T-cell (primary cell): ENCODE data around the gene SPSB4. TPM values are rescaled to one million over a fixed set of nuclear protein-coding genes. Genes with fewer than 3 reads are reported as not detected.

Experiments used
- ATAC-seq, 4 experiments: fragments of 200-7000 bp in 3 of 4; fragments of 150-1000 bp in 1 of 4; cut with Tn5 transposase; replicated peaks in 1 of 4; 1 replicate in 3 of 4; 2 replicates in 1 of 4; pipeline ENCODE4 v1.10.0; 2021; ENCODE audit warnings: moderate library complexity in 3 of 4, mild to moderate bottlenecking in 2 of 4, moderate number of reproducible peaks in 1 of 4
- CTCF ChIA-PET, 2 donors: fragments of 300-600 bp; sonication (Branson Sonifier 250); formaldehyde crosslinking; loops; one replicate each; lab custom pipeline; 2022; ENCODE audit warnings: antibody characterized with exemption in 2 of 2; lab: Charles Lee
- POLR2A ChIA-PET, 2 donors: fragments of 300-600 bp; sonication (Branson Sonifier 250); formaldehyde crosslinking; loops; one replicate each; lab custom pipeline; 2022; ENCODE audit warnings: antibody characterized with exemption in 2 of 2; lab: Charles Lee
- DNase-seq, 35 experiments: peaks; one replicate each; pipeline versions ENCODE4 v3.0.0 to v3.0.0-alpha.2; 2013 to 2023
- H3K27ac ChIP-seq: one replicate; pipeline ENCODE4 v1.5.1; 2013; ENCODE audit warnings: low read length
- H3K27me3 ChIP-seq, 2 experiments: replicated peaks in 1 of 2; 1 replicate in 1 of 2; 2 replicates in 1 of 2; pipeline versions ENCODE4 v1.6.1 to v1.7.0; 2013; ENCODE audit warnings: low read length in 1 of 2, mixed read lengths in 1 of 2; ENCODE audit not compliant: control insufficient read depth in 2 of 2, insufficient read depth in 2 of 2; ENCODE audit errors: extremely low read depth in 1 of 2
- H3K36me3 ChIP-seq, 2 donors: 1 replicate in 1 of 2; 2 replicates in 1 of 2; pipeline versions ENCODE4 v1.6.1 to v1.7.0; 2013; ENCODE audit warnings: low read length in 1 of 2; ENCODE audit not compliant: control insufficient read depth in 2 of 2, insufficient read depth in 1 of 2; ENCODE audit errors: extremely low read depth in 1 of 2
- H3K4me1 ChIP-seq, 2 experiments: 1 replicate in 1 of 2; 2 replicates in 1 of 2; pipeline versions ENCODE4 v1.6.1 to v1.7.0; 2013; ENCODE audit warnings: low read length in 2 of 2, mixed read lengths in 1 of 2; ENCODE audit not compliant: insufficient read depth in 2 of 2, control insufficient read depth in 1 of 2; ENCODE audit errors: extremely low read depth in 1 of 2
- H3K4me3 ChIP-seq, 2 donors: 1 replicate in 1 of 2; 2 replicates in 1 of 2; pipeline versions ENCODE4 v1.5.1 to v1.7.0; 2013; ENCODE audit warnings: mild to moderate bottlenecking in 2 of 2, low read length in 1 of 2, moderate library complexity in 1 of 2; ENCODE audit not compliant: control insufficient read depth in 1 of 2; ENCODE audit errors: extremely low read depth in 1 of 2
- H3K9me3 ChIP-seq: 2 replicates; pipeline ENCODE4 v1.7.0; 2013
- H3K27ac Mint-ChIP-seq, 2 donors: one replicate each; pipeline ENCODE4 v1.8.0; 2020 to 2021; ENCODE audit warnings: mild to moderate bottlenecking in 2 of 2, mixed read lengths in 2 of 2
- H3K27me3 Mint-ChIP-seq, 2 donors: one replicate each; pipeline ENCODE4 v1.8.0; 2021 to 2022; ENCODE audit warnings: mixed read lengths in 2 of 2
- H3K36me3 Mint-ChIP-seq: one replicate; pipeline ENCODE4 v1.8.0; 2021; ENCODE audit warnings: mixed read lengths
- H3K4me1 Mint-ChIP-seq, 3 donors: one replicate each; pipeline ENCODE4 v1.8.0; 2020 to 2022; ENCODE audit warnings: mixed read lengths in 3 of 3, mild to moderate bottlenecking in 1 of 3
- H3K4me3 Mint-ChIP-seq, 3 donors: one replicate each; pipeline ENCODE4 v1.8.0; 2020 to 2022; ENCODE audit warnings: mild to moderate bottlenecking in 3 of 3, mixed read lengths in 3 of 3, moderate library complexity in 3 of 3
- H3K9me3 Mint-ChIP-seq, 3 donors: one replicate each; pipeline ENCODE4 v1.8.0; 2020 to 2022; ENCODE audit warnings: mixed read lengths in 3 of 3
- WGBS: methylation state at CpG from one replicate; pipeline ENCODE4 v1.1.5; 2013; ENCODE audit warnings: missing lambda C conversion rate; ENCODE audit not compliant: insufficient coverage; 5-methylcytosine and 5-hydroxymethylcytosine counted together
- total RNA-seq, 35 experiments: library from RNA in 6 of 35; stranded (reverse) in 6 of 35; fragments of 120-200 nt in 1 of 35; gene quantifications; one replicate each; pipeline versions ENCODE4 v1.2.1 to v1.2.4 and lab custom pipeline; 2013 to 2026

SPSB4 gene
- total RNA-seq, 5 donors from 2014 or later (not counting 1 experiment from before 2014, with no cell fraction given): not detected

DNA sequence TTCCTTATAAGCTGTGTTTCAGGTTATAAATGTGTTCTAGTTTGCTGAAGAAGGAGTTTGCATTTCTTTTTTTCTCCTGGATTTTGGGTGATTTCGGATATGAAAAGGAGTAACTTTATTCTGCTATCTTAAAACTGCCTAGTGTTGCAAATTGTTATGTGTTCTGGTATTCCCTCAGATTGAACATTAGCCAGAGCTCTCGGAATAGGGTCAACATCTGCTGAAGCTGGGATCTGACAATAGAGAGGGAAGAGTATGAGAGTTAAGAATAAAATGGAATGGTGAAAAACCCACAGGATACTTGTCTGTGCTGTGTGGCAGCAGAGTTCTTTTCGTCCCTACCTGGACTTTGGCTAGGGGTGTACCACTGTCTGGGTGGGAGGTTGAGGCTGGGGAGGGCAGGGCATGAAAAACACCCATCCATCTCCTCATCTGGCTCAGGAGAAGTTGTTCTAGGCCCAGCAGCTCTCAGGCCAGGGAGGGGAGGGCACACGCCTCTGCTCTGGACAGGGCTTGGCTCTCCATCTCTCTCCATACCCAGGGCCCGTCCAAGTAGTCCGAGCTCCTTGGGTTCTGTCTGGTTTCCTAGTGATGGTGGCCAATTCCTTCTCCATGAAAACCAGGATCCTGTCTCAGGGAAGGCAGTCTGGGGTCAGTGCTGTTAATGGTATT lies 13.2 kb downstream of the SPSB4 start:
- Mint-ChIP-seq H3K9me3 (peaks cover 0 to 5% (median 4%) of the 10 kb centered on the region in 3 donors), H3K27ac (no peak overlapping the region), H3K27me3 (peaks cover 0 to 3% of the 10 kb centered on the region in 2 donors), H3K4me1 (peaks cover 0 to 6% (median 3%) of the 10 kb centered on the region in 3 donors), H3K36me3 (no peaks in the 10 kb centered on the region), H3K4me3 (no peak overlapping the region)
- no peak overlapping the region for H3K4me3 ChIP-seq
- no peak for DNase-seq
- no peaks in the 10 kb centered on the region for H3K9me3 ChIP-seq
- H3K27me3 ChIP-seq: no peaks in the 10 kb centered on the region
- ChIA-PET POLR2A (no interaction called here), CTCF (no interaction called here)
- 100% methylated on average over 1 of the region's 6 CpGs for WGBS
- no peak overlapping the region for H3K27ac ChIP-seq
- ATAC-seq: no peak
- H3K36me3 ChIP-seq: no peaks in the 10 kb centered on the region
- H3K4me1 ChIP-seq: peaks cover 0 to 6% of the 10 kb centered on the region in 2 experiments

DNA sequence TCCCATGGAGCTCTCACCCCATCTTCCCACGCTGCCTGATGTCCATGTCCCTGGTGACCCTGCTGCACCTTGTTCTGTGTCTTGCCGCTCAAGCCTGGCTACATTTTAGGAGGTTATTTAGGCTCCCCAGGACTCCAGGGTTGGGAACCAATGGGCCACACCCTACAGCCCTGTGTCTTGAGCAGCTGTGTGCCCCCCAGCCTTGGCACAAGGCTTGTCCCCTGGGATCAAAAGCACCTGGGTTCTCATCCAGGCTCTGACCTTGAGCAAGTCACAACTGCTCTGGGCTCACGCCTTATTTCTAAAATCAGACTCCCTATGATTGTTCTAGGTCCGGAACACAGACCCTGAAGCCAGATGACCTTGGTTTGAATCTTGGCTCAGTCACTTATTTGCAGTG lies 14.1 kb downstream of the SPSB4 start:
- no peak for DNase-seq
- POLR2A ChIA-PET: no interaction called here
- no peak overlapping the region for H3K27ac Mint-ChIP-seq

DNA sequence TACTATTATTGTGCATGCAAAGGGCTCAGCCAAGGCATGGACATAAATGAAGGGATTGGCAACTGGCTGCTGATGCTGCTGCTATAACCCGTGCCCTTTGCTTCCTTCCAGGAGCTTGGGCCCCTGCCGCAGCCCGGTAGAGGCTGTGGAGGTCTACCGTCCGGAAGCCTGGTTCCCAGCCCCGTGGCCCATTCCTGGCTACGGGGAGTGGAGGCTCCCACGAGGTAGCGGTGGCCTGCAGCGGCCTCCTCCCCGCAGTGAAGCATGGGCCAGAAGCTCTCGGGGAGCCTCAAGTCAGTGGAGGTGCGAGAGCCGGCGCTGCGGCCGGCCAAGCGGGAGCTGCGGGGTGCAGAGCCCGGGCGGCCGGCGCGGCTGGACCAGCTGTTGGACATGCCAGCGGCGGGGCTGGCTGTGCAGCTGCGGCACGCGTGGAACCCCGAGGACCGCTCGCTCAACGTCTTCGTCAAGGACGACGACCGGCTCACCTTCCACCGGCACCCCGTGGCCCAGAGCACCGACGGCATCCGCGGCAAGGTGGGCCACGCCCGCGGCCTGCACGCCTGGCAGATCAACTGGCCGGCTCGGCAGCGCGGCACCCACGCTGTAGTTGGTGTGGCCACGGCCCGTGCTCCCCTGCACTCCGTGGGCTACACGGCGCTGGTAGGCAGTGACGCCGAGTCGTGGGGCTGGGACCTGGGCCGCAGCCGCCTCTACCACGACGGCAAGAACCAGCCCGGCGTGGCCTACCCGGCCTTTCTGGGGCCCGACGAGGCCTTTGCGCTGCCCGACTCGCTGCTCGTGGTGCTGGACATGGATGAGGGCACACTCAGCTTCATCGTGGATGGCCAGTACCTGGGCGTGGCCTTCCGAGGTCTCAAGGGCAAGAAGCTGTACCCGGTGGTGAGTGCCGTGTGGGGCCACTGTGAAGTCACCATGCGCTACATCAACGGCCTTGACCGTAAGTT lies 15.0 kb downstream of the SPSB4 start:
- Mint-ChIP-seq H3K9me3 (peaks cover 0 to 5% (median 4%) of the 10 kb centered on the region in 3 donors), H3K36me3 (no peaks in the 10 kb centered on the region), H3K27ac (no peak overlapping the region), H3K4me3 (no peak overlapping the region), H3K27me3 (peaks cover 0 to 3% of the 10 kb centered on the region in 2 donors), H3K4me1 (peaks cover 0 to 6% (median 3%) of the 10 kb centered on the region in 3 donors)
- CTCF ChIA-PET: no interaction called here
- Histone ChIP-seq H3K27ac (no peak overlapping the region), H3K9me3 (no peaks in the 10 kb centered on the region), H3K4me1 (peaks cover 0 to 6% of the 10 kb centered on the region in 2 experiments), H3K36me3 (no peaks in the 10 kb centered on the region), H3K4me3 (no peak overlapping the region), H3K27me3 (no peaks in the 10 kb centered on the region)
- WGBS: 96% methylated on average over 75 of the region's 81 CpGs
- ATAC-seq (no peak), DNase-seq (no peak)
- POLR2A ChIA-PET: no interaction called here

More for the DNA sequence above, 14.1 kb downstream of the SPSB4 start:
- Histone ChIP-seq H3K4me3 (no peak overlapping the region), H3K27ac (no peak overlapping the region), H3K36me3 (no peaks in the 10 kb centered on the region), H3K9me3 (no peaks in the 10 kb centered on the region), H3K4me1 (peaks cover 0 to 6% of the 10 kb centered on the region in 2 experiments), H3K27me3 (no peaks in the 10 kb centered on the region)
- 82% methylated on average over 3 of the region's 4 CpGs for WGBS
- H3K27me3 Mint-ChIP-seq: peaks cover 0 to 3% of the 10 kb centered on the region in 2 donors
- H3K4me1 Mint-ChIP-seq: peaks cover 0 to 6% (median 3%) of the 10 kb centered on the region in 3 donors
- peaks cover 0 to 5% (median 4%) of the 10 kb centered on the region in 3 donors for H3K9me3 Mint-ChIP-seq
- ATAC-seq: no peak
- H3K36me3 Mint-ChIP-seq: no peaks in the 10 kb centered on the region
- CTCF ChIA-PET: no interaction called here
- no peak overlapping the region for H3K4me3 Mint-ChIP-seq

DNA sequence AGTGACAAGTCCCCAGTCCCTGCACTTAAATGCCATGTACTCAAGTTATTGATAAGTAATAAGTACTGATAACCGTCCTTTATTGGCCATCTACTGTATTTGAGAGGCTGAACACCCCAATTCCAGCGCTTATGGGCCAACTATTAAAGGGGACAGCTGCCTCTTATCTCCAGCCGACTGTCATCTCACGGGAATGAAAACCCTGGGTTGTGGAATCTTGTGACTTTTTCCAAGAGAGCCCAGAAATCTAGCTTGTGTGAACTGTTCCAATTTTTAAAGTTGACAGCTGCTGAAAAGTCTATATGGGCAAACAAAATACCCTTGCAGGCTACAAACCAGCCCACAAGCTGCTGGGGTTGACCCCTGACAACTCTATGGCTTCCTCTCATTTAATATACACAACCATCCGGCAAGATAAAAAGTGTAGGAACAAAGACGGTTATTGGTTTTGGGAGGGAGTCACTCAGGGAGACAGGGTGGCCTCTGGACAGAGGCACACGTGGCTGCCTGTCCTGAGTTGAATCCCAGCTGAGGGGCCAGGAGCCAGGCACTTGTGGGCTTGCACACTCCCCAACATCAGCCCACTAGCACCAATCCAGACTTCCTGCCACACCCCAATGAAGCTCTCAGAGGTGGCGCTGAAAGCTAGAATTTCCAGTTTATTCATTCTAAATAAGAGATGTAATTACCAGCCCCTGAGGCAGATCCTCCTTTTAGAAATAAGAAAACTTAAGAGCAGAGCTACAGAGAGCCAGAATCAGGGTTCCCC lies 16.2 kb downstream of the SPSB4 start:
- Mint-ChIP-seq H3K36me3 (no peaks in the 10 kb centered on the region), H3K9me3 (peaks cover 0 to 5% (median 4%) of the 10 kb centered on the region in 3 donors), H3K4me3 (no peak overlapping the region), H3K27ac (no peak overlapping the region), H3K4me1 (peaks cover 0 to 6% (median 3%) of the 10 kb centered on the region in 3 donors), H3K27me3 (peaks cover 0 to 3% of the 10 kb centered on the region in 2 donors)
- DNase-seq: no peak
- no peak for ATAC-seq
- no peaks in the 10 kb centered on the region for H3K27me3 ChIP-seq
- H3K36me3 ChIP-seq: no peaks in the 10 kb centered on the region
- POLR2A ChIA-PET: no interaction called here
- peaks cover 0 to 6% of the 10 kb centered on the region in 2 experiments for H3K4me1 ChIP-seq
- no peak overlapping the region for H3K4me3 ChIP-seq
- 89% methylated on average over 4 of the region's 8 CpGs for WGBS
- H3K9me3 ChIP-seq: no peaks in the 10 kb centered on the region
- H3K27ac ChIP-seq: no peak overlapping the region
- CTCF ChIA-PET: interaction anchor here in 1 of 2 donors (0.6 kb wide), 1 partner anchor 66 kb away, joined by 4 read pairs; no protein-coding TSS in a partner anchor

DNA sequence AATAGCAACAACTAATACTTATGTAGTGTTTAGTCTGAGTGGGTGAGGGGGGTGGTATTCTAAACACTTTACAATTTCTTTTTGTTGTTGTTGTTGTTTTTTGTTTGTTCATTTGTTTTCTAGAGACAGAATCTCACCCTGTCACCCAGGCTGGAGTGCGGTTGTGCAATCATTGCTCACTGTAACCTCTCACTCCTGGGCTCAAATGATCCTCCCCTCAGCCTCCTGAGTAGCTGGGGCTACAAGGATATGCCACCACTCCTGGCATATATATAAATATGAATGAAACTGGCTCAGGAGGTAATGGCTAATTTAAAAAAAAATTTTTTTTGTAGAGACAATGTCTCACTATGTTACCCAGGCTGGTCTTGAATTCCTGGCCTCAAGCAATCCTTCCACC lies 19.1 kb downstream of the SPSB4 start:
- Histone ChIP-seq H3K36me3 (no peaks in the 10 kb centered on the region), H3K27me3 (no peaks in the 10 kb centered on the region), H3K4me1 (no peaks in the 10 kb centered on the region), H3K27ac (no peak overlapping the region), H3K9me3 (no peaks in the 10 kb centered on the region), H3K4me3 (no peak overlapping the region)
- no CpG with 5 or more reads among the region's 1 CpG for WGBS
- no peaks in the 10 kb centered on the region for H3K36me3 Mint-ChIP-seq
- no peaks in the 10 kb centered on the region for H3K4me1 Mint-ChIP-seq
- ATAC-seq (no peak), DNase-seq (no peak)
- H3K4me3 Mint-ChIP-seq: no peak overlapping the region
- POLR2A ChIA-PET: no interaction called here
- H3K27ac Mint-ChIP-seq: no peak overlapping the region
- H3K9me3 Mint-ChIP-seq: no peaks in the 10 kb centered on the region
- no peaks in the 10 kb centered on the region for H3K27me3 Mint-ChIP-seq
- CTCF ChIA-PET: no interaction called here
